Keratinocyte (primary cell): Measurements from ENCODE around the gene MOB2. TPM values are rescaled to one million over a fixed set of nuclear protein-coding genes. Genes with fewer than 3 reads are reported as not detected.

Experiments used
- DNase-seq: peaks from one replicate; pipeline ENCODE4 v3.0.0-alpha.2; 2011; ENCODE audit warnings: low read depth, missing footprints, low spot score
- FAIRE-seq: peaks from 2 replicates; lab custom pipeline; 2011; peaks lifted over from hg19 to GRCh38; lab: Jason Lieb, UNC
- H2AFZ ChIP-seq: 2 replicates; pipeline ENCODE4 v1.6.0; 2012; ENCODE audit warnings: low read length, control low read depth, inconsistent platforms; ENCODE audit not compliant: control insufficient read depth
- H3K27ac ChIP-seq: 2 replicates; pipeline ENCODE4 v1.5.1; 2011; ENCODE audit warnings: low read length; ENCODE audit not compliant: control insufficient read depth, insufficient read depth
- H3K27me3 ChIP-seq: 3 replicates; pipeline ENCODE4 v1.6.0; 2011; ENCODE audit warnings: low read length; ENCODE audit not compliant: control insufficient read depth, insufficient read depth; ENCODE audit errors: extremely low read depth
- H3K36me3 ChIP-seq, 2 experiments: 2 replicates in 1 of 2; 3 replicates in 1 of 2; pipeline ENCODE4 v1.5.1; 2011; ENCODE audit warnings: low read length in 2 of 2, mild to moderate bottlenecking in 1 of 2; ENCODE audit not compliant: control insufficient read depth in 2 of 2, insufficient read depth in 2 of 2; ENCODE audit errors: extremely low read depth in 1 of 2
- H3K4me1 ChIP-seq: 3 replicates; pipeline ENCODE4 v1.5.1; 2011; ENCODE audit warnings: low read length; ENCODE audit not compliant: control insufficient read depth, insufficient read depth; ENCODE audit errors: extremely low read depth
- H3K4me2 ChIP-seq: 3 replicates; pipeline ENCODE4 v1.6.0; 2011; ENCODE audit warnings: low read depth, low read length; ENCODE audit not compliant: control insufficient read depth, insufficient read depth; ENCODE audit errors: extremely low read depth
- H3K4me3 ChIP-seq, 3 experiments: fragments of 200-600 bp in 1 of 3; sonication (generic) in 1 of 3; 2 replicates in 2 of 3; 3 replicates in 1 of 3; pipeline ENCODE4 v1.5.1; 2011 to 2016; ENCODE audit warnings: low read length in 3 of 3, mild to moderate bottlenecking in 3 of 3, control low read depth in 2 of 3, inconsistent platforms in 1 of 3, low read depth in 1 of 3, mixed read lengths in 1 of 3, mixed run types in 1 of 3, moderate library complexity in 1 of 3; ENCODE audit not compliant: control insufficient read depth in 2 of 3, insufficient read depth in 2 of 3; ENCODE audit errors: extremely low read depth in 1 of 3
- H3K79me2 ChIP-seq: 2 replicates; pipeline ENCODE4 v1.6.0; 2012; ENCODE audit warnings: low read length; ENCODE audit not compliant: control insufficient read depth, insufficient read depth
- H3K9ac ChIP-seq: 3 replicates; pipeline ENCODE4 v1.6.0; 2011; ENCODE audit warnings: low read length; ENCODE audit not compliant: control insufficient read depth, insufficient read depth; ENCODE audit errors: extremely low read depth
- H3K9me1 ChIP-seq: 3 replicates; pipeline ENCODE4 v1.6.0; 2011; ENCODE audit warnings: low read length; ENCODE audit not compliant: control insufficient read depth, insufficient read depth; ENCODE audit errors: extremely low read depth
- H3K9me3 ChIP-seq: 2 replicates; pipeline ENCODE4 v1.5.1; 2012; ENCODE audit warnings: low read depth, low read length; ENCODE audit not compliant: control insufficient read depth
- H4K20me1 ChIP-seq: 3 replicates; pipeline ENCODE4 v1.6.0; 2011; ENCODE audit warnings: low read length; ENCODE audit not compliant: control insufficient read depth, insufficient read depth; ENCODE audit errors: extremely low read depth
- EZH2 ChIP-seq: IDR thresholded peaks from one replicate; pipeline ENCODE4 v1.6.1; 2012; ENCODE audit warnings: inconsistent platforms, mild to moderate bottlenecking, low read length, moderate library complexity
- dilution Hi-C: fragments of 300-500 bp; cut with MboI; formaldehyde crosslinking; loops from one replicate; pipeline ENCODE4 v1.7.0; 2020; ENCODE audit warnings: low sequenced_read_pairs; ENCODE audit not compliant: extremely low pct_ligation_motif_present
- polyA plus RNA-seq, 5 experiments: library from polyadenylated mRNA; depleted of rRNA in 3 of 5; stranded (reverse) in 3 of 5; stranded (forward) in 1 of 5; unstranded in 1 of 5; fragments of >200 nt; gene quantifications; 1 replicate in 1 of 5; 2 replicates in 3 of 5; 3 replicates in 1 of 5; pipeline versions ENCODE4 v1.2.1 to v1.2.3, GENCODE V29; 2011 to 2012; ENCODE audit warnings: missing spikeins in 2 of 5, low read depth in 1 of 5, low replicate concordance in 1 of 5
- TF ChIP-seq, protein P1 (sequence below), 3 experiments: IDR thresholded peaks in 1 of 3; conservative IDR thresholded peaks in 1 of 3; optimal IDR thresholded peaks in 1 of 3; 2 replicates in 2 of 3; 3 replicates in 1 of 3; pipeline versions ENCODE3 to v1.5.1; 2011; ENCODE audit warnings: low read length in 3 of 3, mild to moderate bottlenecking in 3 of 3, moderate library complexity in 2 of 3, control low read depth in 1 of 3, inconsistent platforms in 1 of 3; ENCODE audit not compliant: insufficient read depth in 2 of 3; ENCODE audit errors: extremely low read depth in 1 of 3

Gene MOB2
- polyA plus RNA-seq, 1 donor (not counting 4 experiments of a cell fraction or from before 2014, with no cell fraction given) = 37.7 TPM

DNA sequence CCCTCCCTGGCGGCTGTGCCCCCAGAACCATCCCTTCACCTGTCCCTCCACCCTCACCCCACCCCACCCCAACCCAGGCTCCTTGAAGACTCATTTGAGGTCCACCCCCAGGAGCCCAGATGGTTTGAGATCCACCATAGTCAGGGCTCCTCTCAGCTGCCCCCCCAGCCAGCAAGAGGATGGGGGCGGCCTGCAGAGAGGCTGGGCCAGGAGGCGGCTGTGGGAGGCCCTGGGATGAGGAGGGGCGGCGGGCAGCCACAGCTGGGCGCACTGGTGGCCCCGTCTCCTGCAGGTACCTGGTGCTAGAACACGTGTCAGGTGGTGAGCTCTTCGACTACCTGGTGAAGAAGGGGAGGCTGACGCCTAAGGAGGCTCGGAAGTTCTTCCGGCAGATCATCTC is 46.1 kb downstream of the MOB2 start:
- TF ChIP-seq EZH2 = no peak
- TF ChIP-seq, protein P1, sequence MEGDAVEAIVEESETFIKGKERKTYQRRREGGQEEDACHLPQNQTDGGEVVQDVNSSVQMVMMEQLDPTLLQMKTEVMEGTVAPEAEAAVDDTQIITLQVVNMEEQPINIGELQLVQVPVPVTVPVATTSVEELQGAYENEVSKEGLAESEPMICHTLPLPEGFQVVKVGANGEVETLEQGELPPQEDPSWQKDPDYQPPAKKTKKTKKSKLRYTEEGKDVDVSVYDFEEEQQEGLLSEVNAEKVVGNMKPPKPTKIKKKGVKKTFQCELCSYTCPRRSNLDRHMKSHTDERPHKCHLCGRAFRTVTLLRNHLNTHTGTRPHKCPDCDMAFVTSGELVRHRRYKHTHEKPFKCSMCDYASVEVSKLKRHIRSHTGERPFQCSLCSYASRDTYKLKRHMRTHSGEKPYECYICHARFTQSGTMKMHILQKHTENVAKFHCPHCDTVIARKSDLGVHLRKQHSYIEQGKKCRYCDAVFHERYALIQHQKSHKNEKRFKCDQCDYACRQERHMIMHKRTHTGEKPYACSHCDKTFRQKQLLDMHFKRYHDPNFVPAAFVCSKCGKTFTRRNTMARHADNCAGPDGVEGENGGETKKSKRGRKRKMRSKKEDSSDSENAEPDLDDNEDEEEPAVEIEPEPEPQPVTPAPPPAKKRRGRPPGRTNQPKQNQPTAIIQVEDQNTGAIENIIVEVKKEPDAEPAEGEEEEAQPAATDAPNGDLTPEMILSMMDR (optimal IDR thresholded peaks at IDR 0.05 in 1 of 3, IDR thresholded peaks at IDR 0.05 in 1 of 3, conservative IDR thresholded peaks at IDR 0.05 in 1 of 3; ENCODE audit: extremely low read depth in 1 of 3, insufficient read depth in 2 of 3, low read length in 3 of 3) = no peak
- H3K4me1 ChIP-seq = no peaks in the 10 kb centered on the region
- FAIRE-seq (no peak), DNase-seq (no peak)
- H3K9me1 ChIP-seq = no peaks in the 10 kb centered on the region
- no peak overlapping the region for H3K9ac ChIP-seq
- no peaks in the 10 kb centered on the region for H3K36me3 ChIP-seq
- no peak overlapping the region for H2AFZ ChIP-seq
- no peak overlapping the region for H3K4me2 ChIP-seq
- H3K9me3 ChIP-seq = no peaks in the 10 kb centered on the region
- peaks cover 31% of the 10 kb centered on the region for H3K27me3 ChIP-seq
- H3K27ac ChIP-seq = no peak overlapping the region
- no peak overlapping the region for H3K4me3 ChIP-seq
- no peaks in the 10 kb centered on the region for H3K79me2 ChIP-seq
- dilution Hi-C loops = no loop called here
- no peaks in the 10 kb centered on the region for H4K20me1 ChIP-seq

DNA sequence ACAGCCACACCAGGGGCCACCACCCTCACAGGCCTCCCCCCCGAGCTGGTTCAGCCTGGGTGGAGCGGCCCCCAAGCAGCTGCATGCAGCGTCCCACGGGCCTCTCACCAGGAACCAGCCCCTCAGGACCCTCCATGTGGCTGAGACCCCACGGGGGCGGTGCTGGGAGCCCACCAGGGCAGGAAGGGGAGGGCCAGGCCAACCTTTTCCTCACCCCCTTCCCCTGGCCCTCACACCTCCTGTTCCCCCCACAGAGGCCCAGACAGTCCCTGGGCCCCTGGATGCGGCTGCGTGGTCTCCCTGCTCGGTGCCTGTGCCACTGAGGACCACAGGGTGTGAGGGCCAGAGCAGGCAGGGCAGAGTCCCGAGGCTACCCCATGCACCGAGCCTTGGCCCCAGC is 46.5 kb downstream of the MOB2 start:
- H2AFZ ChIP-seq = no peak overlapping the region
- no peaks in the 10 kb centered on the region for H3K4me1 ChIP-seq
- peaks cover 27% of the 10 kb centered on the region for H3K27me3 ChIP-seq
- no peaks in the 10 kb centered on the region for H3K9me1 ChIP-seq
- dilution Hi-C loops = no loop called here
- H3K9ac ChIP-seq = no peak overlapping the region
- no peak overlapping the region for H3K4me2 ChIP-seq
- DNase-seq = no peak
- no peak for FAIRE-seq
- TF ChIP-seq EZH2 = no peak
- TF ChIP-seq, protein P1 (optimal IDR thresholded peaks at IDR 0.05 in 1 of 3, IDR thresholded peaks at IDR 0.05 in 1 of 3, conservative IDR thresholded peaks at IDR 0.05 in 1 of 3; ENCODE audit: extremely low read depth in 1 of 3, insufficient read depth in 2 of 3, low read length in 3 of 3) = no peak
- no peaks in the 10 kb centered on the region for H4K20me1 ChIP-seq
- no peaks in the 10 kb centered on the region for H3K79me2 ChIP-seq
- no peaks in the 10 kb centered on the region for H3K9me3 ChIP-seq
- no peak overlapping the region for H3K27ac ChIP-seq
- H3K4me3 ChIP-seq = no peak overlapping the region
- H3K36me3 ChIP-seq = no peaks in the 10 kb centered on the region
